OCI-LY3 (cell line): ENCODE measurements around the gene MLEC.

ENCODE experiments used
- H2AFZ ChIP-seq: fragments of 200-600, 300-600 bp; shearing (Covaris generic); 2 replicates; pipeline ENCODE4 v1.6.0; 2014; ENCODE audit warnings: antibody characterized with exemption, low read depth, low read length
- H3K27ac ChIP-seq: fragments of 200-600, 300-600 bp; sonication (generic); 2 replicates; pipeline ENCODE4 v1.5.1; 2014; ENCODE audit warnings: mild to moderate bottlenecking, low read length, moderate library complexity, mixed read lengths
- H3K27me3 ChIP-seq: fragments of 200-600, 300-600 bp; sonication (generic); 2 replicates; pipeline ENCODE4 v1.6.1; 2014; ENCODE audit warnings: low read depth, low read length, mixed read lengths
- H3K36me3 ChIP-seq: fragments of 200-600, 300-600 bp; sonication (generic); replicated peaks from 2 replicates; pipeline ENCODE3; 2014; ENCODE audit warnings: low read depth, low read length, mixed read lengths
- H3K4me1 ChIP-seq: fragments of 300-600, 200-600 bp; sonication (generic); 2 replicates; pipeline ENCODE4 v1.6.1; 2014; ENCODE audit warnings: low read length, mixed read lengths
- H3K4me2 ChIP-seq: fragments of 200-600, 300-600 bp; sonication (generic); 2 replicates; pipeline ENCODE4 v1.6.1; 2014; ENCODE audit warnings: low read length, mixed read lengths
- H3K4me3 ChIP-seq: fragments of 300-600, 200-600 bp; sonication (generic); 2 replicates; pipeline ENCODE4 v1.5.1; 2014; ENCODE audit warnings: antibody characterized with exemption, mild to moderate bottlenecking, low read length, moderate library complexity
- H3K79me2 ChIP-seq: fragments of 300-600, 200-600 bp; shearing (Covaris generic); 2 replicates; pipeline ENCODE4 v1.6.1; 2014; ENCODE audit warnings: mild to moderate bottlenecking, low read length, mixed read lengths
- H3K9ac ChIP-seq: fragments of 300-600, 200-600 bp; shearing (Covaris generic); 2 replicates; pipeline ENCODE4 v1.6.0; 2014; ENCODE audit warnings: mild to moderate bottlenecking, low read length, moderate library complexity
- H3K9me3 ChIP-seq: fragments of 200-600, 300-600 bp; shearing (Covaris generic); 2 replicates; pipeline ENCODE4 v1.6.1; 2014; ENCODE audit warnings: low read length, mixed read lengths; ENCODE audit not compliant: insufficient read depth
- H4K20me1 ChIP-seq: fragments of 200-600, 300-600 bp; sonication (generic); 2 replicates; pipeline ENCODE4 v1.6.1; 2016; ENCODE audit warnings: low read length, mixed read lengths; ENCODE audit not compliant: insufficient read depth
- CTCF ChIP-seq: fragments of 200-600, 300-600 bp; sonication (generic); IDR thresholded peaks from 2 replicates; pipeline ENCODE4 v1.5.1; 2014; ENCODE audit warnings: antibody characterized with exemption, low read length, low read depth
- EZH2phosphoT487 ChIP-seq: fragments of 200-600 bp; shearing (Covaris generic); IDR thresholded peaks from 2 replicates; pipeline ENCODE4 v1.6.1; 2018; ENCODE audit warnings: antibody characterized with exemption, mixed run types, low read depth

MLEC gene

GRCh38 chr12:120736404-120737331, 49.7 kb downstream of the MLEC start:
- Histone ChIP-seq H3K4me1 (no peaks in the 10 kb centered on the region), H3K9me3 (no peaks in the 10 kb centered on the region)

GRCh38 chr12:120737557-120738251, 50.8 kb downstream of the MLEC start:
- TF ChIP-seq EZH2phosphoT487 (no peak), CTCF (peak; percentile 49)
- no peak overlapping the region for H3K9ac ChIP-seq
- no peaks in the 10 kb centered on the region for H4K20me1 ChIP-seq
- no peaks in the 10 kb centered on the region for H3K36me3 ChIP-seq
- H3K4me3 ChIP-seq, result no peak overlapping the region
- no peak overlapping the region for H3K27ac ChIP-seq
- no peaks in the 10 kb centered on the region for H3K27me3 ChIP-seq
- no peak overlapping the region for H3K4me2 ChIP-seq
- no peak overlapping the region for H2AFZ ChIP-seq
- no peaks in the 10 kb centered on the region for H3K9me3 ChIP-seq
- H3K79me2 ChIP-seq, result no peaks in the 10 kb centered on the region
- H3K4me1 ChIP-seq, result no peaks in the 10 kb centered on the region

More at GRCh38 chr12:120736404-120737331, 49.7 kb downstream of the MLEC start:
- Histone ChIP-seq H4K20me1 (no peaks in the 10 kb centered on the region), H3K79me2 (no peaks in the 10 kb centered on the region), H3K27me3 (no peaks in the 10 kb centered on the region), H3K4me2 (no peak overlapping the region), H3K9ac (no peak overlapping the region), H3K36me3 (no peaks in the 10 kb centered on the region), H3K27ac (no peak overlapping the region), H3K4me3 (no peak overlapping the region), H2AFZ (no peak overlapping the region)
- TF ChIP-seq EZH2phosphoT487, result no peak
- TF ChIP-seq CTCF, result no peak

DNA sequence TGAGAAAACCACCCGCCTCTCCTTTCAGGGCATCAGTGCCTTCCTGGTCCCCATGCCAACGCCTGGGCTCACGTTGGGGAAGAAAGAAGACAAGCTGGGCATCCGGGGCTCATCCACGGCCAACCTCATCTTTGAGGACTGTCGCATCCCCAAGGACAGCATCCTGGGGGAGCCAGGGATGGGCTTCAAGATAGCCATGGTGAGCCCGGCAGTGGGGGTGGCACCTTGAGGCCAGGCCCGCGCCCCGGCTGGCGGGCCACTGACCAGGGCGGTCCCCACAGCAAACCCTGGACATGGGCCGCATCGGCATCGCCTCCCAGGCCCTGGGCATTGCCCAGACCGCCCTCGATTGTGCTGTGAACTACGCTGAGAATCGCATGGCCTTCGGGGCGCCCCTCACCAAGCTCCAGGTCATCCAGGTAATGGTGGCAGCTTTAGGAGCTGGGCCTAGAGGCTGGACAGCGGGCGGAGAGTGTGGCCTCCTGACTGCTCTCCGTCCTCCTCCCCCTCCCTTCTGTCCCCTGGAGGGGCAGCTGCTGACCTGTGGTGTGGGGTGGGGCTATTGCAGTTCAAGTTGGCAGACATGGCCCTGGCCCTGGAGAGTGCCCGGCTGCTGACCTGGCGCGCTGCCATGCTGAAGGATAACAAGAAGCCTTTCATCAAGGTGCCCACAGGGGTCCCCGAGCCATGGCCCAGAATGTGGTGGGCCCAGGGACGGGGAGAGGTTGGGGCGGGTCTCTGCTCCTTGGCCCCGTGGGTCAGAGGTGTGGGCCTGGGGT, 51.5 kb downstream of the MLEC start:
- H3K36me3 ChIP-seq, result no peaks in the 10 kb centered on the region
- no peaks in the 10 kb centered on the region for H4K20me1 ChIP-seq
- no peak overlapping the region for H3K4me2 ChIP-seq
- no peak overlapping the region for H3K27ac ChIP-seq
- no peak overlapping the region for H3K9ac ChIP-seq
- no peaks in the 10 kb centered on the region for H3K27me3 ChIP-seq
- no peaks in the 10 kb centered on the region for H3K4me1 ChIP-seq
- no peak overlapping the region for H3K4me3 ChIP-seq
- no peaks in the 10 kb centered on the region for H3K9me3 ChIP-seq
- H3K79me2 ChIP-seq, result no peaks in the 10 kb centered on the region
- no peak overlapping the region for H2AFZ ChIP-seq
- TF ChIP-seq EZH2phosphoT487 (no peak), CTCF (no peak)
